CD4-positive, alpha-beta T cell treated with Interleukin-4 for 1 hour (primary cell): ENCODE measurements around the gene ZNF318.
"Not testable (repeated sequence)": the region's sequence is repeated elsewhere in the genome, so short reads cannot be mapped to it uniquely, and the experiment has no call there.

Source experiments
- DNase-seq, 2 donors: peaks; one replicate each; pipeline ENCODE4 v3.0.0-alpha.2; 2020 to 2022

Gene ZNF318

GRCh38 chr6:43380858-43381257 lies 11.4 kb upstream of the ZNF318 start:
- DNase-seq: not testable (repeated sequence)

GRCh38 chr6:43378631-43379030 lies 9.2 kb upstream of the ZNF318 start:
- DNase-seq: no peak

GRCh38 chr6:43377710-43378229 lies 8.3 kb upstream of the ZNF318 start:
- no peak for DNase-seq

GRCh38 chr6:43376551-43376981 lies 7.1 kb upstream of the ZNF318 start:
- DNase-seq: no peak

GRCh38 chr6:43375693-43376092 lies 6.2 kb upstream of the ZNF318 start:
- DNase-seq: no peak

DNA sequence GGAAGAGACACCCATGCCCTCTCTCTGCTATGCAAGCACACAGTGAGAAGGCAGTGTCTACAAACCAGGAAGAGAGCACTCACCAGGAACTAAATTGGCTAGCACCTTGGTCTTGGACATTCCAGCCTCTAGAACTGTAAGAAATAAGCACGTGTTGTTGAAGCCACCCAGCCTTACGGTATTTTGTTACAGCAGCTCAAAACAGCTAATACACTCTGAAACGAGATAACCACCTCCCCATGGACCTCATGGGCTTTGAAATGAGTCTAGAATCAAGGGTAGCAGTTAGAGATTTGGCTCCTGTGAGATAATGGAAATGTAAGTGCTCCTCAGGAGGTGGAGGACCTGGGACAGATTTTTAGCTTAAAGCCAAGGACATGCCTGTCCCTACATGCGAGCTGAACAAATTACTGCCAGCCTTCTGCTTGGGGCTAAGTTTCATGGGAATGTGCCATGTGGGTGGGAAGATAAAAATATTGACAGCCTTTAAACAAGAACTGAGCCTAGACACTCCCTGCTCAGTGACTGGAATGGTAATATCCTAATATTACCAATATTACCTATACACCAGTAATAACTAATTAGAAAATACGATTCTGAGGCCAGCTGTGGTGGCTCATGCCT lies 3.9 kb upstream of the ZNF318 start:
- no peak for DNase-seq

- DNase-seq: not testable (repeated sequence)
Measured at GRCh38 chr6:43370003-43370580, 645 bp upstream of the ZNF318 start.

DNA sequence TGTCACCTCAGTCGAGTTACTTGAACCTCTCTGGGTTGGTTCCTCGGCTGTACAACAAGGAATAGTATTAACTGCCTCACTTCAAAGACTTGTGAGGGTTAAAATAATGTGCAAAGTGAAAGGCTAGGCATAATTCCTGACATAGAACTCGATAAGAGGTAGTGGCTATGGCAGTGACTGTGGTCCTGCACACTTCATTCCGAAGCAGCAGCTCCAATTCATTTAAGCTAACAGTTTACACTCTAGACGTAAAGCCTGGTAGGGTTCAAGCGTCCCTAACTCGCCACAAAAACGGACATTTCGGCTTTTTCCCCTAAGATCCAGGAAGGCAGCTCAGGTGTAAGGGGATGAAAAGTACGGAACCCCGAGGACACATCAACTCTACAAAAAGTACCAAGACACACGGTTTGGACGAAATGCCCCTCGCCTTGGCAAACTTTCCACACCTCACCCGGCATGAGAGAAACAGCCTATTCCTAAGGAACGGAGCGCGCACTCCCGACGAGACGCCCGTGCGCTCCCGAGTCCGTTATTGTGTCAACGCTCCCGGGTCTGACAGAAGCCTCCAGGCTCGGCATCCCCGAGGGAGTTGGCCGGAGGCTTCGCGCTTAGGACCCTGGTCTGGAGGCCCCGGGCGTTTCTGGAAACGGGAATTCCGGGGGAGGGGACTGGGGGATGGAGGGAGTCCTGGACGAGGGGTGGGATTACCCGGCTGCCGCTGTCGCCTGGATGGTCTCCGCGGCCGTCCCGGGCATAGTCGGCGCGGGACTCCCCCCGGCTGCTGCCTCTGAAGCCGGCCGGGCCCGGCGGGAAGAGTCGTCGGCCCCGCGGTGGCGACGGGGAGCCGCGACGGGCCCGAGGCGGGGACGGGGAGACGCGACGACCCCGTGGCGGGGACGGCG lies 937 bp downstream of the ZNF318 start:
- no peak for DNase-seq

- peak in 1 of 2 donors; percentile 38 for DNase-seq
Measured at GRCh38 chr6:43367245-43367984, 2.0 kb downstream of the ZNF318 start.

DNA sequence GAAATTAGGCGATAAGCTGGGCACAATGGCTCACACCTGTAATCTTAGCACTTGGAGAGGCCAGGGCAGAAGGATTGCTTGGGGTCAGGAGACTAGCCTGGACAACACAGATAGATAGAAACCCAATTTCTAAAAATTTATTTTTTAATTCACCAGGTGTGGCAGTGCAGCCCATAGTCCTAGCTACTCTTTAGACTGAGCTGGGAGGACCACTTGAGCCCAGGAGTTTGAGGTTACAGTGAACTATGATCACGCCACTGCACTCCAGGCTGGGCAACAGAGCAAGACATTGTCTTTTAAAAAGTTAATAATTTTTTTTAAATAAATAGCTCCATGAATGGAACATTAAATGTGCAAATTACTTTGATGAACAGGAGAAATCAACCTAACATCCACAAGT lies 8.2 kb downstream of the ZNF318 start:
- no peak for DNase-seq

GRCh38 chr6:43359831-43360230 lies 9.6 kb downstream of the ZNF318 start:
- DNase-seq: no peak

DNA sequence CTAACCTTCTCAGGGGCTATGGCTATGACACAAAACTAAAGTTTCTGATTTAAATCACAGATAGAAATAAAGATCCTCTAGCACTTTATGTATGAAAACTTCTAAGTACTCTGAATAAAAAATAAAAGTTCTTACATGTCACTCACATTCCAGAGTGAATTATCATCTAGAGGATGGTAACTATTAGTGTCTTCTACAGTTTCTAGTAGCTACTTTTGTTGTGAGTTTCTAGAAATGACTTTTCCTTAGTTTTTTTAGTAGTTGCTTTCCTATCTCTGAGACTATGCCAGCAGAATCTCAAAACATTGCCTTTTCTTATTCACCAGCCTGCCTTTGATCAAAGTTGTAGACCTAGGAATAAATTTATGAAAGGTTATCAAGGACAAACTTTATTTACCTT lies 10.1 kb downstream of the ZNF318 start:
- no peak for DNase-seq

DNA sequence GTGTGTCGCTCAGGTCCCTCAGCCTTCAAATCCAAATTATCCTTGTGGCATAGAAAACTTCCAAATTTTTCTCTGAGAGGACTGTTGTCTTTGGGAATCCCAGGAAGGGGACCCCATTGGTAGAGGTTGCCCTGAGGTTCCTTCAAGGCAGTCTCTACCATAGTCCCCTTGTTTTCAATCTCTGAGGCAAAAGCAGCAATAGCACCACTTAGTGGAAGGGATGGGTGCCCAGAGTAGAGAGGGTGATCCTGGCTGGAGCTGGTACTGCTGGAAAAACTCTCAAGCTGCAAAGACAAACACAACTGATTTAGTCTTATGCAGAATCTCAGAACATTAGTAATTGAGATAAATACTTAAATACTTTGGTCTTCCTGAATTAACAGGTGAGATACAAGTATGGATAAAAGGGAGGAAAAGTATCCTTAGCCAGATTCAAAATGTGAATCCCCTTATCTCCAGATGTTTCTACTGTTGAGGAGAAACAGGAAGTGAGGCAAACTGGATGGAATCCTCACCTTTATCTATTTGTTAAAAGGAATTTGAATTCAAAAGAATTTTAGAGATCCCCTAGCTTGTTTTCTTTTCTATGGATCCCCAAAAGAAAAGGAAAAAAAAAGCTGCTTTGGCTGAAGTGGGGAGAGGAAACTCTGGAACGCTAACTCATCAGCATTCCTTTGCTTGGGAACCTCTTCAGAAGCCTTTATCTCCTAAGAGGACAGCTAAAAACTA lies 13.4 kb downstream of the ZNF318 start:
- no peak for DNase-seq

DNA sequence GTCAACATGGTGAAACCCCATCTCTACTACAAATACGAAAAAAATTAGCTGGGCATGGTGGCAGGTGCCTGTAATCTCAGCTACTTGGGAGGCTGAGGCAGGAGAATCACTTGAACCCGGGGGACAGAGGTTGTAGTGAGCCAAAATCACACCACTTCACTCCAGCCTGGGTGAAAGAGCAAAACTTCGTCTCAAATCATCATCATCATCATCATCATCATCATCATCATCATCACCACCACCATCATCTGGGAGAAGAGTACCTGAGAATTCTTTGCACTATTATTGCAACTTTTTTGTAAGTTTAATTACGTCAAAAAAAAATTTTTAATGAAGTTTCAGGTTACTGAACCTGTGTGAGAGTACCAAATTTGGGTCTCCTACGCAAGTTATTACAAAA lies 17.5 kb downstream of the ZNF318 start:
- not testable (repeated sequence) for DNase-seq

DNA sequence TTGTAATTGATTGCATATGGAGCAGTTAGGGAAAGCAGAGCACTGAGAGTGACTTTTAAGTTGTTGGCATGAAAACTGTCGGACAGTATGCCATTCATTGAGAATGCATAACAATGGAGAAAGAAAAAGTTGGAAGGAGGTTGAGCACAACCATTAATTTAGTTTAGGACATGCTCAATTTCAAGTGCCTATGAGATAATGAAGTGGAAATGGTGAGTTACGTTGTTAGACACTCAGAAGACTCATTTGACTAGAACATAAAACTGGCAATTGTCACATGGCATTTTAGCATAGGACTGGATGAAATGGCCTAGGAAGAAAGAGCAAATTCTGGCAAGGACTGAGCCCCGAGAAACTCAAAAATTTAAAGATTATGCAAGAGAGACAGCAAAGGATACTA lies 22.0 kb downstream of the ZNF318 start:
- no peak for DNase-seq

DNA sequence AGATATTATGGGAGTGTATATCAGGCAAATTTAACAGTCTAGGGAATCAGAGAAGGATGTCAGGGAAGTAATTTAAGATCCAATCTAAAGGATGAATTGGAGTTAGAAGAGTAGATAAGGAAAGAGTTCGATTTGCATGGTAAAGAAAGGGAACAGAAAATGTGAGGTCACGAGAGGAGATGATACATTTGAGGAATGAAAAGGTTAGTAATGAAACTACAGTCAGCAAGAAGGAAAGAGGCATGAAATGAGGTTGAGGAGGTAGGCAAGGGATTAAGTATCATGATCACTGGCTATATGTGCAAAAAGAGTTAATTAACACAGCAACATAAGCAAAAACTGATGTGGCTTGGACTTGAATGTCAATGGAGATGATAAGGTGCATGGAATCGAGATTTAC lies 22.4 kb downstream of the ZNF318 start:
- no peak for DNase-seq

DNA sequence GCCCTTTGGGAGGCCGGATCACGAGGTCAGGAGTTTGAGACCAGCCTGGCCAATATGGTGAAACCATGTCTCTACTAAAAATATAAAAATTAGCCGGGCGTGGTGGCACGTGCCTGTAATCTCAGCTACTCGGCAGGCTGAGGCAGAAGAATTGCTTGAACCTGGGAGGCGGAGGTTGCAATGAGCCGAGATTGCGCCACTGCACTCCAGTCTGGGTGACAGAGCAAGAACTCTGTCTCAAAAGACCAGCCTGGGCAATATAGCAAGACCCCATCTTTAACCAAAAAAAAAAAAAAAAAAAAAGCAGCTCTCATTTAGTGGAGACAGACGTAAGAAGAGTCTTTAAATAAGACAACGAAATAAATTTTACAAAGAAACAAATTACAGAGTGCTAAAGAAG lies 23.2 kb downstream of the ZNF318 start:
- DNase-seq: not testable (repeated sequence)

DNA sequence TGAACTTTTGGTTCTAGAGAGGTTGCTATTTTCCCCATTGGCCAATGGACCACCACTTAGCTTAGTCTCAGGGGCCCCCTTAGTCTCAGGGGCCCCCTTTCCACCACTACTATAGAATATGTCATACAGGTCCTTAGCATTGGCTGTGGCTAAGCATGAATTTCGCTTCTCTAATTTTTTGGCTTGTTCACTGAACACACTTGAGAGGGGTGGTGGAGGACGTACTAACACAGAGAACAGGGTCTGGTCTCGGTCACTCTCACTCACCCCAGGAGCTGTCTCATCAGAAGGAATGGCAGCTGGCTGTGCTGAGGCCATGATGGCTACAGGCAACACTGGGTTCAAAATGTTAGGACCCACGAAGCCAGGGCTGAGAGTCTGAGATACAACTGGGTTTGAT lies 30.3 kb downstream of the ZNF318 start:
- DNase-seq: no peak

GRCh38 chr6:43338243-43338642 lies 31.2 kb downstream of the ZNF318 start:
- DNase-seq: no peak

DNA sequence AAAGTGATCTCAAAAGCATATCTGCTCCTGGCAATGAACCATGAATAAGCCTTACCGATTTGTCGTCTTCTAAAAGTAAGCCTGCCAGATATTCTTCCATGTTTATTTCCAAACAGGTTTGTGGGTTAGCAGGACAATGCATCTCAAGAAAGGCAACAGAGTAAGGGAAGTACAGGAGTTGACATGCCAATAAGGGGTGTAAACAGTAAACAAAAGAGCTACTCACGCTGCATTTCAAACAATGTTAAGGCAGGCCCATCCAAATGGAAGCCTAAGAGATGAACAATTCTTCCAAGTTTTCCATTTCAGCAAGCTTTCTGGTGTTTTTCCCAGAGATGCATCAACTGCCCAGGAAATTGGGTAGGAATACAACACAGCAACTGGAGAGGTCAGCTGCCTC lies 33.1 kb downstream of the ZNF318 start:
- no peak for DNase-seq

GRCh38 chr6:43335469-43335868 lies 34.0 kb downstream of the ZNF318 start:
- no peak for DNase-seq

DNA sequence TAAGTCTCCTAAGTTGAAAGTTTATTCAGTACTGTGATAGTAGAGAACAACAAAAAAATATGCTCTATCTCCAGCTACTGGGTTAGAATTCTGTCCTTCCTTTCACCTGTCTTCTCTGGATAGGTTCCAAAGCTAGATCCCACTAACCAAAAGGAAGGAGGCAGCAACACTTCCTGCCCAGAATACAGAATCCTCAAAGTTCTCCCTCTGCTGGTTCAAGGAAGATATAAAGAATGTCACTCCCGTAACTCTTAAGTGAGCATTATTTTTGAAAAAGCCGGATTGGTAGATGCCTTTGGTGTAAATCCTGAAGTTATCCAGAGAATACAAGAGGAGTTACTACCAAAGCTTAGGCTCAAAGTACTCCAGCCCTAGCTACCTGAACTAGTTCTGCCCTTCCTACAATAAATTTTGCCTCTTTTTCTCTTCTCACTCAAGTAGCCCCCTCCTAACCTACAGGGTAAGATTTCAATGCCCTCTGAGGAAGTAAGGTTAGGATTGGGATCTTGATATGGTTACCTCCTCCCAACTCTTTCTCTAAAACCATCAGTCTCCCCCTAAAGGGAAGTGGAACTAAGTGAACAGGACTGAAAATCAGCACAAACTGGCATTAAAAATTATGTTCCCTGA lies 34.9 kb downstream of the ZNF318 start:
- peak in 1 of 2 donors; percentile 18 for DNase-seq
